Esophagus muscularis mucosa (tissue), 4 donors: ENCODE data around the gene PTPRN2. TPM values are rescaled to one million over a fixed set of nuclear protein-coding genes. Genes with fewer than 3 reads are reported as not detected.

Experiments used
- DNase-seq: peaks from one replicate; pipeline ENCODE4 v3.0.0-alpha.2; 2017; ENCODE audit errors: extremely low spot score
- H3K27ac ChIP-seq, 4 donors: fragments of 200-600 bp; sonication (generic); replicated peaks in 1 of 4; 1 replicate in 3 of 4; 2 replicates in 1 of 4; pipeline ENCODE4 v1.5.1; 2016 to 2019; ENCODE audit warnings: mild to moderate bottlenecking in 1 of 4
- H3K27me3 ChIP-seq, 4 donors: fragments of 200-600 bp; sonication (generic); one replicate each; pipeline versions ENCODE4 v1.5.1 to v1.6.0; 2016 to 2019
- H3K36me3 ChIP-seq, 4 donors: fragments of 200-600 bp; sonication (generic); one replicate each; pipeline ENCODE4 v1.5.1; 2016 to 2019
- H3K4me1 ChIP-seq, 4 donors: fragments of 200-600 bp; sonication (generic); one replicate each; pipeline ENCODE4 v1.5.1; 2016 to 2019
- H3K4me3 ChIP-seq, 4 donors: fragments of 200-600 bp; sonication (generic); 1 replicate in 2 of 4; 2 replicates in 2 of 4; pipeline ENCODE4 v1.5.1; 2016 to 2019; ENCODE audit warnings: mild to moderate bottlenecking in 4 of 4, moderate library complexity in 1 of 4
- H3K9me3 ChIP-seq, 4 donors: fragments of 200-600 bp; sonication (generic); 1 replicate in 3 of 4; 2 replicates in 1 of 4; pipeline ENCODE4 v1.5.1; 2016 to 2019
- CTCF ChIP-seq, 3 experiments: fragments of 200-600 bp in 2 of 3; fragments of 450-650 bp in 1 of 3; sonication (generic) in 2 of 3; IDR thresholded peaks; one replicate each; pipeline ENCODE4 v1.5.1; 2017 to 2019; ENCODE audit warnings: antibody characterized with exemption in 3 of 3, mild to moderate bottlenecking in 2 of 3, moderate library complexity in 1 of 3
- EP300 ChIP-seq: sonication (generic); formaldehyde crosslinking; IDR thresholded peaks from one replicate; pipeline ENCODE4 v1.6.1; 2017; ENCODE audit warnings: antibody characterized with exemption
- POLR2A ChIP-seq: fragments of 450-650 bp; IDR thresholded peaks from one replicate; pipeline ENCODE4 v1.6.1; 2017; ENCODE audit warnings: antibody characterized with exemption, moderate library complexity, mild to moderate bottlenecking, low read depth
- POLR2AphosphoS5 ChIP-seq, 2 donors: sonication (generic); formaldehyde crosslinking; IDR thresholded peaks; one replicate each; pipeline ENCODE4 v1.6.1; 2017; ENCODE audit warnings: antibody characterized with exemption in 2 of 2
- WGBS: methylation state at CpG from one replicate; pipeline ENCODE4 v1.1.5; 2018; 5-methylcytosine and 5-hydroxymethylcytosine counted together
- intact Hi-C: fragments of 100-400 bp; cut with DNase I; formaldehyde crosslinking; loops from one replicate; pipeline ENCODE4 v1.15.1; 2023
- total RNA-seq, 4 donors: library from RNA; depleted of rRNA; stranded (reverse); fragments of >200 nt; gene quantifications; one replicate each; pipeline versions ENCODE4 v1.1.0 to v1.2.1, GENCODE V29; 2016

Gene PTPRN2
- total RNA-seq, 4 donors from 2014 or later, result 2.1 to 3.1 (median 3.1) TPM

- H3K4me1 ChIP-seq, result peaks cover 0 to 5% (median 3%) of the 10 kb centered on the region in 4 donors
- no peaks in the 10 kb centered on the region for H3K36me3 ChIP-seq
- 86% methylated on average over 24 of the region's 24 CpGs for WGBS
- intact Hi-C loops, result no loop called here
- no peak for DNase-seq
- TF ChIP-seq CTCF (IDR thresholded peaks at IDR 0.05) (no peak), POLR2AphosphoS5 (IDR thresholded peaks at IDR 0.05) (no peak)
- no peak overlapping the region for H3K27ac ChIP-seq
- peaks cover 0 to 4% (median 0%) of the 10 kb centered on the region in 4 donors for H3K27me3 ChIP-seq
- H3K4me3 ChIP-seq, result no peak overlapping the region
- no peaks in the 10 kb centered on the region for H3K9me3 ChIP-seq
Measured at GRCh38 chr7:157574120-157574825, 1013.4 kb downstream of the PTPRN2 start.

- Histone ChIP-seq H3K27ac (no peak overlapping the region), H3K4me3 (no peak overlapping the region), H3K4me1 (peaks cover 0 to 16% (median 13%) of the 10 kb centered on the region in 4 donors), H3K36me3 (no peaks in the 10 kb centered on the region), H3K9me3 (no peaks in the 10 kb centered on the region), H3K27me3 (peaks cover 0 to 4% (median 0%) of the 10 kb centered on the region in 4 donors)
- DNase-seq, result no peak
- WGBS, result 90% methylated on average over 5 of the region's 5 CpGs
- intact Hi-C loops, result no loop called here
- no peak for TF ChIP-seq POLR2A
- no peak for TF ChIP-seq POLR2AphosphoS5 (IDR thresholded peaks at IDR 0.05)
- TF ChIP-seq CTCF (IDR thresholded peaks at IDR 0.05), result no peak
- TF ChIP-seq EP300, result no peak
Measured at GRCh38 chr7:157573244-157573643, 1014.4 kb downstream of the PTPRN2 start.

- no peak overlapping the region for H3K27ac ChIP-seq
Measured at GRCh38 chr7:157572622-157573021, 1015.0 kb downstream of the PTPRN2 start.

GRCh38 chr7:157570531-157571200, 1017.0 kb downstream of the PTPRN2 start:
- Histone ChIP-seq H3K27ac (no peak overlapping the region), H3K4me3 (no peak overlapping the region), H3K4me1 (peaks cover 3 to 20% (median 18%) of the 10 kb centered on the region in 4 donors), H3K27me3 (no peaks in the 10 kb centered on the region), H3K36me3 (no peaks in the 10 kb centered on the region), H3K9me3 (no peaks in the 10 kb centered on the region)
- DNase-seq, result no peak
- WGBS, result 95% methylated on average over 24 of the region's 24 CpGs
- TF ChIP-seq POLR2A (no peak), CTCF (IDR thresholded peaks at IDR 0.05) (no peak), EP300 (no peak)
- intact Hi-C loops, result no loop called here

More at GRCh38 chr7:157572622-157573021, 1015.0 kb downstream of the PTPRN2 start:
- peaks cover 3 to 20% (median 18%) of the 10 kb centered on the region in 4 donors for H3K4me1 ChIP-seq
- no peak for DNase-seq
- no peaks in the 10 kb centered on the region for H3K36me3 ChIP-seq
- intact Hi-C loops, result no loop called here
- TF ChIP-seq CTCF (IDR thresholded peaks at IDR 0.05) (no peak), POLR2AphosphoS5 (IDR thresholded peaks at IDR 0.05) (no peak), POLR2A (no peak), EP300 (no peak)
- WGBS, result 79% methylated on average over 11 of the region's 14 CpGs
- peaks cover 0 to 2% (median 0%) of the 10 kb centered on the region in 4 donors for H3K27me3 ChIP-seq
- H3K9me3 ChIP-seq, result no peaks in the 10 kb centered on the region
- H3K4me3 ChIP-seq, result no peak overlapping the region
